Upper lobe of left lung (tissue), 6 donors: ENCODE data around the gene MYH9. TPM values are rescaled to one million over a fixed set of nuclear protein-coding genes. Genes with fewer than 3 reads are reported as not detected.

ENCODE experiments used
- ATAC-seq, 2 donors: fragments of 200-7000 bp; cut with Tn5 transposase; one replicate each; pipeline ENCODE4 v1.9.1; 2022; ENCODE audit warnings: mild to moderate bottlenecking in 2 of 2, moderate library complexity in 2 of 2; ENCODE audit not compliant: low FRiP score in 2 of 2
- DNase-seq, 2 donors: peaks; one replicate each; pipeline ENCODE4 v3.0.0-alpha.2; 2019 to 2020
- H3K27ac ChIP-seq, 4 donors: fragments of 200-600 bp; sonication (generic); one replicate each; pipeline ENCODE4 v1.5.1; 2016 to 2019
- H3K27me3 ChIP-seq, 4 donors: fragments of 200-600 bp; sonication (generic); one replicate each; pipeline ENCODE4 v1.5.1; 2017 to 2019
- H3K36me3 ChIP-seq, 4 donors: fragments of 200-600 bp; sonication (generic); one replicate each; pipeline ENCODE4 v1.5.1; 2016 to 2019
- H3K4me1 ChIP-seq, 4 donors: fragments of 200-600 bp; sonication (generic); one replicate each; pipeline ENCODE4 v1.5.1; 2018 to 2019
- H3K4me3 ChIP-seq, 4 donors: fragments of 200-600 bp; sonication (generic); one replicate each; pipeline ENCODE4 v1.5.1; 2017 to 2019; ENCODE audit warnings: mild to moderate bottlenecking in 2 of 4, moderate library complexity in 1 of 4
- H3K9me3 ChIP-seq, 4 donors: fragments of 200-600 bp; sonication (generic); one replicate each; pipeline ENCODE4 v1.5.1; 2018 to 2019
- EP300 ChIP-seq, 4 donors: sonication (generic); formaldehyde crosslinking; IDR thresholded peaks; one replicate each; pipeline ENCODE4 v1.5.1; 2017; ENCODE audit warnings: antibody characterized with exemption in 4 of 4, control low read depth in 2 of 4
- POLR2A ChIP-seq, 4 donors: fragments of 450-650 bp; IDR thresholded peaks; one replicate each; pipeline ENCODE4 v1.5.1; 2016 to 2017; ENCODE audit warnings: antibody characterized with exemption in 4 of 4, mild to moderate bottlenecking in 2 of 4
- POLR2AphosphoS5 ChIP-seq, 2 donors: sonication (generic); formaldehyde crosslinking; IDR thresholded peaks; one replicate each; pipeline ENCODE4 v1.5.1; 2017; ENCODE audit warnings: antibody characterized with exemption in 2 of 2
- WGBS, 2 donors: methylation state at CpG; one replicate each; pipeline ENCODE4 v1.1.5; 2017 to 2018; 5-methylcytosine and 5-hydroxymethylcytosine counted together
- total RNA-seq, 6 donors: library from RNA; depleted of rRNA in 4 of 6; stranded (reverse); fragments of >200 nt in 4 of 6; gene quantifications; one replicate each; pipeline versions ENCODE4 v1.1.0 to v1.2.1, GENCODE V29; 2016 to 2021
- TF ChIP-seq, protein P1 (sequence below), 6 experiments: fragments of 450-650 bp in 4 of 6; fragments of 200-600 bp in 2 of 6; sonication (generic) in 2 of 6; IDR thresholded peaks; one replicate each; pipeline ENCODE4 v1.5.1; 2016 to 2019; ENCODE audit warnings: antibody characterized with exemption in 6 of 6
- donor health status: DM: no; HTN: no; CAD: no; lungs with moderate emphysema.
- donor health status: DM: no; HTN: yes; CAD: no; lungs with severe emphysema.

MYH9 gene
- total RNA-seq, 6 donors from 2014 or later, result 486 to 925 (median 599) TPM

DNA sequence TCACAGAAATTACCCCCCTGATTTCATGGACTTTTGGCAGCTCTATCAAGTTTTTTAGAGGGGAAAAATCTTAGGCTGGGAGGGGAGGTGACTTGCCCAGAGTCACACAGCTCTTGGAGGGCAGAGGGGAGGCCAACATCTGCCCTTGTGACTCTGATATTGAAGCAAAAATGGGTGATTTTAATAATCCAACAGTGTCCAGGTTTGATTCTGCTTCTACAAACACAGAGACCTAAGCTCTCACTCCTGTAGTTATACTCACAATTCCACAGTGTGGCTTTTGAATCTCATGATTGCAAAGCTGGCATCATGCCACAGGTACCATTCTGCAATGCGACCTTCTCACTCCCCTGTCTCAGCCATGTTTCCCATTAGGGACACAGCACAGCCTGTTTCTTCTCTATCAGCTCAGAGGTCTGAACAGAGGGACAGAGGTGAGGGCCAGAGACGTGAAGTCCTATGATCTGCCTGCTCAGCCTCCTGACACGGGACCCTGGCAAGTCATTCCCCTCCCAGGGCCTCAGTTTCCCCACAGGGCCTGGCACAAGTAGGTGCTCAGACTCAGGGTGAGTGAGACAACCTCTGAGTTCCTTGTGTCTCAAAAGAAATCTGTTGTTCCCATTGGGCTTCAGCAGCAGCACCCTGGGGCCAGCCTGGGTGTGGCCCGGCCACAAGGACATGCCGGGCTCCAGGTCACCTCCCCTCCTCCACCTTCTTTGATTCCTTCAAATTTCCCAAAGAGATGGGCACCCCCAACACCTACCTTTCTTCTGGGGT lies 149.2 kb downstream of the MYH9 start:
- TF ChIP-seq, protein P1, sequence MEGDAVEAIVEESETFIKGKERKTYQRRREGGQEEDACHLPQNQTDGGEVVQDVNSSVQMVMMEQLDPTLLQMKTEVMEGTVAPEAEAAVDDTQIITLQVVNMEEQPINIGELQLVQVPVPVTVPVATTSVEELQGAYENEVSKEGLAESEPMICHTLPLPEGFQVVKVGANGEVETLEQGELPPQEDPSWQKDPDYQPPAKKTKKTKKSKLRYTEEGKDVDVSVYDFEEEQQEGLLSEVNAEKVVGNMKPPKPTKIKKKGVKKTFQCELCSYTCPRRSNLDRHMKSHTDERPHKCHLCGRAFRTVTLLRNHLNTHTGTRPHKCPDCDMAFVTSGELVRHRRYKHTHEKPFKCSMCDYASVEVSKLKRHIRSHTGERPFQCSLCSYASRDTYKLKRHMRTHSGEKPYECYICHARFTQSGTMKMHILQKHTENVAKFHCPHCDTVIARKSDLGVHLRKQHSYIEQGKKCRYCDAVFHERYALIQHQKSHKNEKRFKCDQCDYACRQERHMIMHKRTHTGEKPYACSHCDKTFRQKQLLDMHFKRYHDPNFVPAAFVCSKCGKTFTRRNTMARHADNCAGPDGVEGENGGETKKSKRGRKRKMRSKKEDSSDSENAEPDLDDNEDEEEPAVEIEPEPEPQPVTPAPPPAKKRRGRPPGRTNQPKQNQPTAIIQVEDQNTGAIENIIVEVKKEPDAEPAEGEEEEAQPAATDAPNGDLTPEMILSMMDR (IDR thresholded peaks at IDR 0.05), result no peak
- TF ChIP-seq POLR2A (IDR thresholded peaks at IDR 0.05), result no peak
- no peak for TF ChIP-seq POLR2AphosphoS5 (IDR thresholded peaks at IDR 0.05)
- TF ChIP-seq EP300 (IDR thresholded peaks at IDR 0.05), result no peak
- H3K27ac ChIP-seq, result peak overlapping the region; percentile 87 to 96 (median 94)
- peak; percentile 5 to 36 for ATAC-seq

DNA sequence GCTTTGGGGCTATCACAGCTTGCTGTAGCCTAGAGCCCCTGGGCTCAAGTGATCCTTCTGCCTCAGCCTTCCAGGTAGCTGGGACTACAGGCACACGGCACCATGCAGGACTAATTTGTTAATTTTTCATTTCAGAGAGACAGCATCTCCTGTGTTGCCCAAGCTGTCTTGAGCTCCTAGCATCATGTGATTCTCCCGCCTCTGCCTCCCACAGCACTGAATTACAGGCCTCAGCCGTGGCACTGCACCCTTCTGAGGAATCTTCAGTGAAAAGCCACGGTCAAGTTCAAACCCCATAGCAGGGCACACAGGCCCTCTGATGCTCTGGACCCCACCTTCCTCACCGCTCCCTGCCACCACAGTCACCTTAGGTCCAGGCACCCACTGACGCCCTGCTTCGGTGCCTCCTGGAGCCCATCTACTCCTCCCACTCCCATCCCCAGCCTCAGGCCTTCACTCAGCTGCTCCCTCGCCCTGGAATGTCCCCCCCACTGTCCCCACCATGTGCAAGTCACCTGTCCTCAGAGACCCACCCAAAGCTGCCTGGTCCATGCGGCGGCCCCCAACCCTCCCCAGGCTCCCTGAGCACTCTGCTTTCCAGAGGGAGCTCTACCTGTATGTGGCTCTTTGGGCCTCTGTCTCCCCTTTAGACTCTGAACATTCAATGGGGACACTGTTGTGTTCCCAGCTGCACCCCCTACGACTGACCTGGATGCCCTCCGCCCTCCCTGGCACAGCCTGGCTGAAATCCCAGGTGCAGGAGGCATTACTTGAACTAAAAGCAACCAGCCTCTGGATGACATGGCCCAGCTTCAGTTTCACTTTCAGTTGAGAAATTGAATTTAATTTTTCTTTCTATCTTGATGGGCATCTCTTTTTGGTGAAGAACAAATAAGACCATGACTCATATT lies 150.1 kb downstream of the MYH9 start:
- H3K4me1 ChIP-seq, result peaks cover 45 to 69% (median 53%) of the 10 kb centered on the region in 4 donors
- peaks cover 4 to 30% (median 9%) of the 10 kb centered on the region in 4 donors for H3K36me3 ChIP-seq
- DNase-seq (peak in 1 of 2 donors; percentile 50), ATAC-seq (no peak)
- peak overlapping the region; percentile 23 to 82 (median 67) for H3K4me3 ChIP-seq
- TF ChIP-seq POLR2A (IDR thresholded peaks at IDR 0.05) (no peak), POLR2AphosphoS5 (IDR thresholded peaks at IDR 0.05) (no peak)
- no peaks in the 10 kb centered on the region for H3K9me3 ChIP-seq
- H3K27me3 ChIP-seq, result no peaks in the 10 kb centered on the region
- 56 to 61% methylated on average over 12 of the region's 12 CpGs for WGBS, 2 donors
- peak overlapping the region; percentile 87 to 96 (median 94) for H3K27ac ChIP-seq

More for the DNA sequence above, 149.2 kb downstream of the MYH9 start:
- Histone ChIP-seq H3K27me3 (no peaks in the 10 kb centered on the region), H3K4me3 (peak overlapping the region; percentile 61 to 82 (median 70)), H3K36me3 (peaks cover 0 to 21% (median 2%) of the 10 kb centered on the region in 4 donors), H3K9me3 (no peaks in the 10 kb centered on the region), H3K4me1 (peaks cover 45 to 60% (median 51%) of the 10 kb centered on the region in 4 donors)
- DNase-seq, result peak; percentile 41 to 46
- WGBS, 2 donors, result 0 to 3% methylated on average over 3 to 5 of the region's 5 CpGs

DNA sequence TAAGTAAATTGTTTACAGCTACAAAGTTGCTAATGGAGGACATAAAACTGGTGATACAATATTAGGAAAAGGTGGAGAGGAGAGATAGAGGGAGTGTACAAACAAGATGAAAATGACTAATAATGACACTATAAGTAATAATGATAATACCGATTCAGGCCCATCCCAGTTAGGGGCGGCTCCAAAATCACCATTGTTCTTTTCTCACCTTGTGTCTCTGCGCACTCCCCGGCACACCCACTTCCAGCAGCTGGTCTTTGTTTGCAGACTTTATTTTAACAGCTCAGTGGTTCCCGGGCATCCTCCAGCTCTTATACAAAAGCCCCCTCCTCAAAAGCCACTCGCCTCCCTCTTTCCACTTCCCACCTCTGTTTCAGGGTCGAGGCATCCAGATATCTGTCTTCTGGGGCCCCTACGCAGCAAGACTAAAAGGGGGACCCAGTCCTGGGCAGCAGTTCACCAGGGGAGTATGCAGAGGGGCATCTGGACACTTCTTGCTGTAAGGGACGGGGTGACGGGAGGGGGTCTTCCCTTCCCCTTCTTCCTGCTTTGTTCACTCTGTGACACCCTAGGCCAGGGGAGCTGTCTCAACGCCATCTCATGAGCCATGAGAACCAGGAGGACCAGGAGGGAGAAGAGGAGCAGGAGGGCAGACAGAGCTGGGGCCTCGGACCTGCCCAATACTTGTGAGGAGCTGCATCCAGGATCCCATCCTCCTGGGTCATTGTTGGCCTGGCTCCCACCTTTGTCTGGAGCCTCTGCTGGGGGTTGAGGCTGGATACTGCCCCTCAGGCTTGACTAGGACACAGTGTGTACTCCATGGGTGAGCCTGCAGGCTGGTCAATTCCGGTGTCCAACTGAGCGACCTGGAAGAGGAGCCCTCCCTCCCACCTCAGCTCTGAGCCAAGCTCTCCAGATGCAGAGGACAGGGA lies 151.1 kb downstream of the MYH9 start:
- Histone ChIP-seq H3K4me1 (peaks cover 45 to 69% (median 53%) of the 10 kb centered on the region in 4 donors), H3K36me3 (peaks cover 4 to 37% (median 17%) of the 10 kb centered on the region in 4 donors), H3K27me3 (no peaks in the 10 kb centered on the region), H3K27ac (peak overlapping the region; percentile 21 to 96 (median 94)), H3K4me3 (peak overlapping the region in 3 of 4 donors; percentile 61 to 82 (median 73)), H3K9me3 (no peaks in the 10 kb centered on the region)
- DNase-seq (no peak), ATAC-seq (no peak)
- no peak for TF ChIP-seq EP300 (IDR thresholded peaks at IDR 0.05)
- TF ChIP-seq POLR2A (IDR thresholded peaks at IDR 0.05), result no peak
- TF ChIP-seq POLR2AphosphoS5 (IDR thresholded peaks at IDR 0.05), result no peak
- TF ChIP-seq, protein P1 (IDR thresholded peaks at IDR 0.05), result no peak
- WGBS, 2 donors, result 70 to 86% methylated on average over 11 to 13 of the region's 14 CpGs

DNA sequence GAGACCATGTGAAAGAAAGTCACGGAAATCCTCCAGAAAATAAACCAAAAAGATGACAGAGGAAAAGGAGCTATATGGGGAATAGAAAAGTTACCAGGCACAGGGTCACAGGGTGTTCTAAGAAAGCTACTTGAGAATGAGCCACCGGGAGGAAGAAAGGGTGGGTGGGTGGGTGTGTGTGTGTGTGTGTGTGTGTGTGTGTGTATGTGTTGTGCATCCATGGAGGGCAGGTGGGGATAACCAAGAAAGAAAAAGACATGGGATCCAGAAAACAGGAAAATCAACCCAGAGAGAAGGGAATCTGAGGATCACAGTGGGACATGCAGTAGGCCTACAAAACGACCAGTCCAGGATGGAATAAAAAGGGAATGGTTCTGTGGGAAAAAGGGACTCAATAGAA lies 152.2 kb downstream of the MYH9 start:
- ATAC-seq, result no peak
- DNase-seq, result no peak
- H3K27me3 ChIP-seq, result no peaks in the 10 kb centered on the region
- peaks cover 45 to 69% (median 53%) of the 10 kb centered on the region in 4 donors for H3K4me1 ChIP-seq
- TF ChIP-seq POLR2AphosphoS5 (IDR thresholded peaks at IDR 0.05), result no peak
- TF ChIP-seq, protein P1 (IDR thresholded peaks at IDR 0.05), result no peak
- no peaks in the 10 kb centered on the region for H3K9me3 ChIP-seq
- H3K36me3 ChIP-seq, result peaks cover 4 to 48% (median 25%) of the 10 kb centered on the region in 4 donors
- WGBS, 2 donors, result 75 to 81% methylated on average over 2 to 3 of the region's 3 CpGs
- H3K4me3 ChIP-seq, result no peak overlapping the region
- peak overlapping the region in 1 of 4 donors; percentile 12 for H3K27ac ChIP-seq
